K562 (cell line): ENCODE results near the gene ERC2.

ENCODE experiments used
- JUN ChIP-seq, 2 experiments: sonication (generic) in 1 of 2; formaldehyde crosslinking in 1 of 2; IDR thresholded peaks; 2 replicates each; pipeline versions ENCODE4 v1.6.1 to v1.8.0; 2012 to 2022; ENCODE audit warnings: borderline replicate concordance in 2 of 2, mild to moderate bottlenecking in 2 of 2, improper control_type of control experiment in 1 of 2, low read depth in 1 of 2, low read length in 1 of 2, missing genetic modification reagents in 1 of 2
- NBN ChIP-seq: fragments of 450-650 bp; IDR thresholded peaks from 2 replicates; pipeline ENCODE4 v1.6.1; 2016; ENCODE audit warnings: low read depth, mild to moderate bottlenecking
- SIRT6 ChIP-seq: IDR thresholded peaks from one replicate; pipeline ENCODE4 v1.6.1; 2012; ENCODE audit warnings: low read depth, mild to moderate bottlenecking, control low read depth, inconsistent platforms, low read length, moderate library complexity
- SPI1 ChIP-seq: IDR thresholded peaks from 2 replicates; pipeline ENCODE4 v1.6.1; 2011; ENCODE audit warnings: low read depth, low read length, control low read depth, borderline replicate concordance
- TAF7 ChIP-seq: fragments of 450-650 bp; IDR thresholded peaks from 2 replicates; pipeline ENCODE4 v1.6.1; 2016; ENCODE audit warnings: missing genetic modification characterization, missing compliant biosample characterization
- TF ChIP-seq, protein P1 (sequence below), 3 experiments: IDR thresholded peaks in 2 of 3; conservative IDR thresholded peaks in 1 of 3; 2 replicates each; pipeline ENCODE4 v1.5.1; 2011 to 2012; ENCODE audit warnings: low read length in 3 of 3, mild to moderate bottlenecking in 3 of 3, control low read depth in 2 of 3, improper control_type of control experiment in 1 of 3, inconsistent platforms in 1 of 3, low read depth in 1 of 3, mixed read lengths in 1 of 3, moderate library complexity in 1 of 3; ENCODE audit not compliant: insufficient read depth in 2 of 3
- TF ChIP-seq, protein P2 (sequence below): sonication (generic); formaldehyde crosslinking; IDR thresholded peaks from 2 replicates; pipeline ENCODE4 v1.9.0; 2022; ENCODE audit warnings: mild to moderate bottlenecking, missing genetic modification reagents

GRCh38 chr3:56131974-56132590 lies 336.2 kb downstream of the ERC2 start:
- no peak for TF ChIP-seq SIRT6
- TF ChIP-seq JUN (IDR thresholded peaks at IDR 0.05; ENCODE audit: borderline replicate concordance, low read depth, low read length): peak; percentile 82
- TF ChIP-seq JUN (CRISPR knock-in tag; IDR thresholded peaks at IDR 0.05; ENCODE audit: borderline replicate concordance): no peak
- TF ChIP-seq TAF7 (tag): no peak
- TF ChIP-seq, protein P1, sequence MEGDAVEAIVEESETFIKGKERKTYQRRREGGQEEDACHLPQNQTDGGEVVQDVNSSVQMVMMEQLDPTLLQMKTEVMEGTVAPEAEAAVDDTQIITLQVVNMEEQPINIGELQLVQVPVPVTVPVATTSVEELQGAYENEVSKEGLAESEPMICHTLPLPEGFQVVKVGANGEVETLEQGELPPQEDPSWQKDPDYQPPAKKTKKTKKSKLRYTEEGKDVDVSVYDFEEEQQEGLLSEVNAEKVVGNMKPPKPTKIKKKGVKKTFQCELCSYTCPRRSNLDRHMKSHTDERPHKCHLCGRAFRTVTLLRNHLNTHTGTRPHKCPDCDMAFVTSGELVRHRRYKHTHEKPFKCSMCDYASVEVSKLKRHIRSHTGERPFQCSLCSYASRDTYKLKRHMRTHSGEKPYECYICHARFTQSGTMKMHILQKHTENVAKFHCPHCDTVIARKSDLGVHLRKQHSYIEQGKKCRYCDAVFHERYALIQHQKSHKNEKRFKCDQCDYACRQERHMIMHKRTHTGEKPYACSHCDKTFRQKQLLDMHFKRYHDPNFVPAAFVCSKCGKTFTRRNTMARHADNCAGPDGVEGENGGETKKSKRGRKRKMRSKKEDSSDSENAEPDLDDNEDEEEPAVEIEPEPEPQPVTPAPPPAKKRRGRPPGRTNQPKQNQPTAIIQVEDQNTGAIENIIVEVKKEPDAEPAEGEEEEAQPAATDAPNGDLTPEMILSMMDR (IDR thresholded peaks at IDR 0.05 in 2 of 3, conservative IDR thresholded peaks at IDR 0.05 in 1 of 3; ENCODE audit: insufficient read depth in 2 of 3, low read depth in 1 of 3, low read length in 3 of 3): no peak
- no peak for TF ChIP-seq SPI1
- TF ChIP-seq, protein P2, sequence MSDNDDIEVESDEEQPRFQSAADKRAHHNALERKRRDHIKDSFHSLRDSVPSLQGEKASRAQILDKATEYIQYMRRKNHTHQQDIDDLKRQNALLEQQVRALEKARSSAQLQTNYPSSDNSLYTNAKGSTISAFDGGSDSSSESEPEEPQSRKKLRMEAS (CRISPR knock-in tag): no peak
- TF ChIP-seq NBN: no peak
